ENCODE results near the gene NFIX. TPM values are rescaled to one million over a fixed set of nuclear protein-coding genes. Genes with fewer than 3 reads are reported as not detected.

Gene NFIX
- total and polyA plus RNA-seq, 2 of the 13 experiments (the other 11 are each of a cell fraction or from before 2014, with no cell fraction given) = 3.4 to 5.4 TPM

- TF ChIP-seq MAZ (IDR thresholded peaks at IDR 0.05; ENCODE audit: borderline replicate concordance, low read depth, low read length) = no peak
- no peak for TF ChIP-seq MAZ (CRISPR knock-in tag; IDR thresholded peaks at IDR 0.05; ENCODE audit: low read depth)
- no peak for TF ChIP-seq ZNF138 (CRISPR knock-in tag; IDR thresholded peaks at IDR 0.05; ENCODE audit: low read depth)
- TF ChIP-seq ZMYM3 (CRISPR knock-in tag; IDR thresholded peaks at IDR 0.05) = peak; percentile 63; the same call in 1 of the 2 replicates
- 0 out of 2 replicates have a peak, but pooled peaks have one; percentile 40 for TF ChIP-seq SP5 (CRISPR knock-in tag; IDR thresholded peaks at IDR 0.05; ENCODE audit: borderline replicate concordance, low read depth)
- no peak for TF ChIP-seq ZFP37 (CRISPR knock-in tag; IDR thresholded peaks at IDR 0.05; ENCODE audit: borderline replicate concordance)
- no peak for TF ChIP-seq MTF1 (CRISPR knock-in tag; IDR thresholded peaks at IDR 0.05)
- TF ChIP-seq ZNF20 (CRISPR knock-in tag; IDR thresholded peaks at IDR 0.05) = no peak
- TF ChIP-seq TBX3 (IDR thresholded peaks at IDR 0.05; ENCODE audit: borderline replicate concordance) = peak; percentile 68; the same call in 1 of the 2 replicates
- no peak for TF ChIP-seq ZNF512 (CRISPR knock-in tag; IDR thresholded peaks at IDR 0.05)
- TF ChIP-seq ISL2 (CRISPR knock-in tag; IDR thresholded peaks at IDR 0.05) = no peak
- TF ChIP-seq WIZ (CRISPR knock-in tag; IDR thresholded peaks at IDR 0.05) = no peak
- TF ChIP-seq AKNA (CRISPR knock-in tag; IDR thresholded peaks at IDR 0.05; ENCODE audit: borderline replicate concordance) = no peak
- TF ChIP-seq ZNF816 (CRISPR knock-in tag; IDR thresholded peaks at IDR 0.05; ENCODE audit: borderline replicate concordance) = no peak
- TF ChIP-seq ZNF362 (CRISPR knock-in tag; IDR thresholded peaks at IDR 0.05; ENCODE audit: borderline replicate concordance) = no peak
- TF ChIP-seq MIER3 (CRISPR knock-in tag; IDR thresholded peaks at IDR 0.05; ENCODE audit: borderline replicate concordance) = peak; percentile 52; the same call in 1 of the 2 replicates
- no peak for TF ChIP-seq TGIF2 (CRISPR knock-in tag; IDR thresholded peaks at IDR 0.05)
- TF ChIP-seq ZBTB7A (CRISPR knock-in tag; IDR thresholded peaks at IDR 0.05) = no peak
- no peak for TF ChIP-seq KLF6 (CRISPR knock-in tag; IDR thresholded peaks at IDR 0.05)
- no peak for TF ChIP-seq PCBP1 (IDR thresholded peaks at IDR 0.05; ENCODE audit: borderline replicate concordance, low read depth, low read length)
- no peak for TF ChIP-seq AGO1 (IDR thresholded peaks at IDR 0.05; ENCODE audit: low read depth, low read length, poor library complexity, severe bottlenecking)
- TF ChIP-seq ZNF878 (CRISPR knock-in tag; IDR thresholded peaks at IDR 0.05) = no peak
- TF ChIP-seq ZNF740 (CRISPR knock-in tag; IDR thresholded peaks at IDR 0.05) = no peak
- TF ChIP-seq ZNF343 (CRISPR knock-in tag; IDR thresholded peaks at IDR 0.05) = no peak
- TF ChIP-seq ZNF224 (CRISPR knock-in tag; IDR thresholded peaks at IDR 0.05) = no peak
These were observed 133.3 kb downstream of the NFIX start (continued) for GRCh38 chr19:13128583-13128982.
